SK-N-SH treated with all-trans-retinoic acid at 6 μM for 48 hours (cell line): ENCODE data around the gene DHRS1.

Experiments
- ATAC-seq: fragments of 200-7000 bp; cut with Tn5 transposase; 3 replicates; pipeline ENCODE4 v1.9.1; 2020; ENCODE audit warnings: mild to moderate bottlenecking, moderate library complexity
- ARNTL ChIP-seq: fragments of 450-650 bp; formaldehyde crosslinking; IDR thresholded peaks from 2 replicates; pipeline ENCODE4 v1.5.0; 2020; ENCODE audit warnings: low read depth, mild to moderate bottlenecking, moderate library complexity, borderline replicate concordance
- BACH2 ChIP-seq: fragments of 250-450 bp; sonication (Bioruptor Pico); IDR thresholded peaks from 2 replicates; pipeline ENCODE4 v1.9.0; 2021; ENCODE audit warnings: mild to moderate bottlenecking, borderline replicate concordance
- CSDC2 ChIP-seq: fragments of 250-450 bp; sonication (Bioruptor Pico); IDR thresholded peaks from 2 replicates; pipeline ENCODE4 v1.5.0; 2020; ENCODE audit warnings: mild to moderate bottlenecking, moderate library complexity
- ESRRG ChIP-seq: fragments of 250-450 bp; sonication (Bioruptor Pico); IDR thresholded peaks from 2 replicates; pipeline ENCODE4 v1.6.1; 2021; ENCODE audit warnings: mild to moderate bottlenecking
- GLIS3 ChIP-seq: fragments of 250-450 bp; sonication (Bioruptor Pico); IDR thresholded peaks from 2 replicates; pipeline ENCODE4 v1.5.0; 2020; ENCODE audit warnings: mild to moderate bottlenecking, moderate library complexity
- ISL1 ChIP-seq: fragments of 250-450 bp; sonication (Bioruptor Pico); IDR thresholded peaks from 2 replicates; pipeline ENCODE4 v2.1.2; 2022; ENCODE audit warnings: mild to moderate bottlenecking, moderate library complexity
- PPARA ChIP-seq: fragments of 250-450 bp; sonication (Bioruptor Pico); IDR thresholded peaks from 2 replicates; pipeline ENCODE4 v1.5.0; 2020; ENCODE audit warnings: mild to moderate bottlenecking, borderline replicate concordance
- RARB ChIP-seq: fragments of 250-450 bp; sonication (Bioruptor Pico); IDR thresholded peaks from 2 replicates; pipeline ENCODE4 v1.8.0; 2021; ENCODE audit warnings: mild to moderate bottlenecking, moderate library complexity
- SNAI2 ChIP-seq: fragments of 250-450 bp; sonication (Bioruptor Pico); IDR thresholded peaks from 2 replicates; pipeline ENCODE4 v1.5.0; 2020; ENCODE audit warnings: mild to moderate bottlenecking, moderate library complexity
- TCF4 ChIP-seq: fragments of 250-450 bp; sonication (Bioruptor Pico); IDR thresholded peaks from 2 replicates; pipeline ENCODE4 v1.8.0; 2021; ENCODE audit warnings: mild to moderate bottlenecking, moderate library complexity, borderline replicate concordance
- ZC3H10 ChIP-seq: fragments of 250-450 bp; sonication (Bioruptor Pico); IDR thresholded peaks from 2 replicates; pipeline ENCODE4 v1.5.1; 2021; ENCODE audit warnings: mild to moderate bottlenecking, moderate library complexity
- ZFP3 ChIP-seq: fragments of 250-450 bp; sonication (Bioruptor Pico); IDR thresholded peaks from 2 replicates; pipeline ENCODE4 v1.5.0; 2020; ENCODE audit warnings: mild to moderate bottlenecking, moderate library complexity
- ZFP30 ChIP-seq: fragments of 450-650 bp; formaldehyde crosslinking; IDR thresholded peaks from 2 replicates; pipeline ENCODE4 v1.5.0; 2022; ENCODE audit warnings: mild to moderate bottlenecking, moderate library complexity
- ZNF565 ChIP-seq: fragments of 450-650 bp; formaldehyde crosslinking; conservative IDR thresholded peaks from 2 replicates; pipeline ENCODE4 v1.5.0; 2020; ENCODE audit warnings: low read depth, mild to moderate bottlenecking, moderate library complexity
- ZNF8 ChIP-seq: fragments of 450-650 bp; formaldehyde crosslinking; IDR thresholded peaks from 2 replicates; pipeline ENCODE4 v1.5.0; 2020; ENCODE audit warnings: mild to moderate bottlenecking, moderate library complexity
- TF ChIP-seq, protein P1 (sequence below): fragments of 250-450 bp; sonication (Bioruptor Pico); IDR thresholded peaks from 2 replicates; pipeline ENCODE4 v1.8.0; 2020; ENCODE audit warnings: mild to moderate bottlenecking, moderate library complexity, borderline replicate concordance
- TF ChIP-seq, protein P2 (sequence below): fragments of 250-450 bp; sonication (Bioruptor Pico); IDR thresholded peaks from 2 replicates; pipeline ENCODE4 v1.5.1; 2021; ENCODE audit warnings: mild to moderate bottlenecking, moderate library complexity
- TF ChIP-seq, protein P3 (sequence below): fragments of 250-450 bp; sonication (Bioruptor Pico); IDR thresholded peaks from 2 replicates; pipeline ENCODE4 v1.8.0; 2021; ENCODE audit warnings: low read depth, mild to moderate bottlenecking, moderate library complexity, borderline replicate concordance
- TF ChIP-seq, protein P4 (sequence below): fragments of 250-450 bp; sonication (Bioruptor Pico); IDR thresholded peaks from 2 replicates; pipeline ENCODE4 v1.5.1; 2020; ENCODE audit warnings: low read depth, mild to moderate bottlenecking, moderate library complexity

The DHRS1 gene

DNA sequence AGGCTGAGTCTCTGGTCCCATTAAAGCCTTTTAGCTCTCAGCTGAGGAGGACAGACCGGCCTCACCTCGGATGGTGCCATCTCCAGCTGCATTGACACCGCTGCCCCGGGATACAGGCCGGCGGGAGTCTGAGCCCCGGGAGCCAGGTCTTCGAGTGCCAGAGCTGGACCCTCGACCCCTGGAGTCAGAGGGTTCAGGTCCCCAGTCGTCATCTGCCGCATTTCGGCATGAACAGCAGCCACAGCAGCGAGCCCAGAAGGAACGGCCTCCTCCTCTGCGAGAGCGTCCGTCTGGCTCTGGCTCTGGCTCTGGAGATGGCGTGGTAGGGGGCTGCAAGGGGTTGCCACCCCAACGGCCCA is 37.6 kb downstream of the DHRS1 start:
- ATAC-seq, result no peak
- TF ChIP-seq, protein P1, sequence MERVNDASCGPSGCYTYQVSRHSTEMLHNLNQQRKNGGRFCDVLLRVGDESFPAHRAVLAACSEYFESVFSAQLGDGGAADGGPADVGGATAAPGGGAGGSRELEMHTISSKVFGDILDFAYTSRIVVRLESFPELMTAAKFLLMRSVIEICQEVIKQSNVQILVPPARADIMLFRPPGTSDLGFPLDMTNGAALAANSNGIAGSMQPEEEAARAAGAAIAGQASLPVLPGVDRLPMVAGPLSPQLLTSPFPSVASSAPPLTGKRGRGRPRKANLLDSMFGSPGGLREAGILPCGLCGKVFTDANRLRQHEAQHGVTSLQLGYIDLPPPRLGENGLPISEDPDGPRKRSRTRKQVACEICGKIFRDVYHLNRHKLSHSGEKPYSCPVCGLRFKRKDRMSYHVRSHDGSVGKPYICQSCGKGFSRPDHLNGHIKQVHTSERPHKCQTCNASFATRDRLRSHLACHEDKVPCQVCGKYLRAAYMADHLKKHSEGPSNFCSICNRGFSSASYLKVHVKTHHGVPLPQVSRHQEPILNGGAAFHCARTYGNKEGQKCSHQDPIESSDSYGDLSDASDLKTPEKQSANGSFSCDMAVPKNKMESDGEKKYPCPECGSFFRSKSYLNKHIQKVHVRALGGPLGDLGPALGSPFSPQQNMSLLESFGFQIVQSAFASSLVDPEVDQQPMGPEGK (CRISPR knock-in tag), result no peak
- TF ChIP-seq, protein P2, sequence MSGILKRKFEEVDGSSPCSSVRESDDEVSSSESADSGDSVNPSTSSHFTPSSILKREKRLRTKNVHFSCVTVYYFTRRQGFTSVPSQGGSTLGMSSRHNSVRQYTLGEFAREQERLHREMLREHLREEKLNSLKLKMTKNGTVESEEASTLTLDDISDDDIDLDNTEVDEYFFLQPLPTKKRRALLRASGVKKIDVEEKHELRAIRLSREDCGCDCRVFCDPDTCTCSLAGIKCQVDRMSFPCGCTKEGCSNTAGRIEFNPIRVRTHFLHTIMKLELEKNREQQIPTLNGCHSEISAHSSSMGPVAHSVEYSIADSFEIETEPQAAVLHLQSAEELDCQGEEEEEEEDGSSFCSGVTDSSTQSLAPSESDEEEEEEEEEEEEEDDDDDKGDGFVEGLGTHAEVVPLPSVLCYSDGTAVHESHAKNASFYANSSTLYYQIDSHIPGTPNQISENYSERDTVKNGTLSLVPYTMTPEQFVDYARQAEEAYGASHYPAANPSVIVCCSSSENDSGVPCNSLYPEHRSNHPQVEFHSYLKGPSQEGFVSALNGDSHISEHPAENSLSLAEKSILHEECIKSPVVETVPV (CRISPR knock-in tag), result no peak
- no peak for TF ChIP-seq ISL1
- no peak for TF ChIP-seq ZNF8 (CRISPR knock-in tag)
- no peak for TF ChIP-seq RARB (CRISPR knock-in tag)
- TF ChIP-seq ZNF565 (CRISPR knock-in tag), result no peak
- TF ChIP-seq CSDC2, result no peak
- TF ChIP-seq PPARA (CRISPR knock-in tag), result no peak
- TF ChIP-seq ZFP30, result no peak
- no peak for TF ChIP-seq SNAI2
- TF ChIP-seq, protein P3, sequence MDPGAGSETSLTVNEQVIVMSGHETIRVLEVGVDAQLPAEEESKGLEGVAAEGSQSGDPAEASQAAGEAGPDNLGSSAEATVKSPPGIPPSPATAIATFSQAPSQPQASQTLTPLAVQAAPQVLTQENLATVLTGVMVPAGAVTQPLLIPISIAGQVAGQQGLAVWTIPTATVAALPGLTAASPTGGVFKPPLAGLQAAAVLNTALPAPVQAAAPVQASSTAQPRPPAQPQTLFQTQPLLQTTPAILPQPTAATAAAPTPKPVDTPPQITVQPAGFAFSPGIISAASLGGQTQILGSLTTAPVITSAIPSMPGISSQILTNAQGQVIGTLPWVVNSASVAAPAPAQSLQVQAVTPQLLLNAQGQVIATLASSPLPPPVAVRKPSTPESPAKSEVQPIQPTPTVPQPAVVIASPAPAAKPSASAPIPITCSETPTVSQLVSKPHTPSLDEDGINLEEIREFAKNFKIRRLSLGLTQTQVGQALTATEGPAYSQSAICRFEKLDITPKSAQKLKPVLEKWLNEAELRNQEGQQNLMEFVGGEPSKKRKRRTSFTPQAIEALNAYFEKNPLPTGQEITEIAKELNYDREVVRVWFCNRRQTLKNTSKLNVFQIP (CRISPR knock-in tag), result no peak
- TF ChIP-seq, protein P4, sequence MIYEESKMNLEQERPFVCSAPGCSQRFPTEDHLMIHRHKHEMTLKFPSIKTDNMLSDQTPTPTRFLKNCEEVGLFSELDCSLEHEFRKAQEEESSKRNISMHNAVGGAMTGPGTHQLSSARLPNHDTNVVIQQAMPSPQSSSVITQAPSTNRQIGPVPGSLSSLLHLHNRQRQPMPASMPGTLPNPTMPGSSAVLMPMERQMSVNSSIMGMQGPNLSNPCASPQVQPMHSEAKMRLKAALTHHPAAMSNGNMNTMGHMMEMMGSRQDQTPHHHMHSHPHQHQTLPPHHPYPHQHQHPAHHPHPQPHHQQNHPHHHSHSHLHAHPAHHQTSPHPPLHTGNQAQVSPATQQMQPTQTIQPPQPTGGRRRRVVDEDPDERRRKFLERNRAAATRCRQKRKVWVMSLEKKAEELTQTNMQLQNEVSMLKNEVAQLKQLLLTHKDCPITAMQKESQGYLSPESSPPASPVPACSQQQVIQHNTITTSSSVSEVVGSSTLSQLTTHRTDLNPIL (CRISPR knock-in tag), result no peak
- no peak for TF ChIP-seq ZC3H10 (CRISPR knock-in tag)

DNA sequence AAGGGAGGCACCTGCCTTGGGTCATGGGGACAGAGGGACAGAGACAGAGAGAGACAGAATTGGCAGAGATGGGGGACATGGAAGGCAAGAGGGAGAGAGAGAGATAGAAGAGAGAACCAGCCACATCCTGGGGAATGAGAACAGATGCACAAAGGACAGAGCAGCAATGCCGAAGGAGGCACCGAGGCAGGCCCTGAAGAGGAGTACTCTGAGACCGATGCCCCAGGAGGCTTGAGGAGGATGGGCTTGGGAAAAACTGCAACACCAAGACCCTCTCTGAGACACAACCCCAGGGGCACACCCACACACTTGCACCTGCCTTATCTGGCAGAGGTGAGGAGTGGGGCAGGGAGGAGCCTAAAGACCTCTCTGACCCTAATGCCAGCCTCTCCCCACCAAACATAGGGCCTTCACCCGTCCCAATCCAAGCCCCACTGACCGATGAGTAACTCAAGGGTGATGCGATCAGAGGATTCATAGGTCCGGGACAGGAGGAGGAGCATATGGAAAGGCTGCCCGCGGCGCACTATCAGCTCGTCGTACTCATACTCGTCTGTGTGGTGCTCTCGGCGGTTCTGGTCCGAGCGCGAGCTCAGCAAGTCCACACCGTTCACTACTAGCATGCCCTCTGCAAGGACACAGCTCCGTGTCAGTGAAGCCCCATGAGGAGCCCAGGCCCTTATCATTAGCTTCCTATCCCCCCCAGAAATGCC is 38.2 kb downstream of the DHRS1 start:
- TF ChIP-seq ZNF565 (CRISPR knock-in tag) (no peak), ARNTL (CRISPR knock-in tag) (no peak), BACH2 (CRISPR knock-in tag) (no peak), ZFP3 (CRISPR knock-in tag) (no peak)
- ATAC-seq, result no peak

DNA sequence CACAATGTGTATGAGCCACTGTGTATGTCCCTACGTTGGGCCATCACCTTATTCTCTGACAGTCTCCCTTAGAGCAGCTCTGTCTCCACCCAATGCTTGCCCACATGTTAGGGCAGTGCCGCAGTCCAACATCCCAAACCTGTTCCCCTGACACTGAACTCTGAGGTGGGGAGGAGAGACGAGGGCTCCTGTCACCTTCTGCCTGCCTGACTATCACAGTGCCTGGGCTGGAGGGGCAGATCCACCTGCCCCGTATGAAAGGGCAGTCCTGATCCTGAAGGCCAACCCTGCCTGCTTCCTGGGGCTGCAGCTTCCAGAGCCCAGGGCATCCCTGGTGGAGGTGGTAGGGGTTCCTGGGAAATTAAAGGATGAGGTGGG is 38.8 kb downstream of the DHRS1 start:
- ATAC-seq, result no peak
- TF ChIP-seq TCF4 (CRISPR knock-in tag) (no peak), ESRRG (no peak), SNAI2 (no peak), ZNF565 (CRISPR knock-in tag) (no peak), BACH2 (CRISPR knock-in tag) (no peak), ZNF8 (CRISPR knock-in tag) (no peak), GLIS3 (CRISPR knock-in tag) (no peak)
- TF ChIP-seq, protein P3 (CRISPR knock-in tag), result no peak
- TF ChIP-seq, protein P2 (CRISPR knock-in tag), result no peak
- TF ChIP-seq, protein P1 (CRISPR knock-in tag), result no peak
- TF ChIP-seq, all 23 proteins: peak for 0
